Umbilical cord (tissue), 2 donors: ENCODE results near the gene KLF11. TPM values are rescaled to one million over a fixed set of nuclear protein-coding genes. Genes with fewer than 3 reads are reported as not detected.
"Not testable (repeated sequence)": the region's sequence is repeated elsewhere in the genome, so short reads cannot be mapped to it uniquely, and the experiment has no call there.

ENCODE experiments used
- DNase-seq: peaks from one replicate; pipeline ENCODE4 v3.0.0-alpha.2; 2015; ENCODE audit warnings: low spot score
- total RNA-seq: library from RNA; depleted of rRNA; stranded (reverse); fragments of >200 nt; gene quantifications from one replicate; pipeline ENCODE4 v1.2.3, GENCODE V29; 2014; ENCODE audit warnings: low replicate concordance; ENCODE audit not compliant: insufficient read depth

KLF11 gene
- total RNA-seq, 1 donor from 2014 or later, result 11.8 TPM

GRCh38 chr2:10022966-10023662, 20.2 kb upstream of the KLF11 start:
- DNase-seq, result no peak

GRCh38 chr2:10026940-10027569, 16.3 kb upstream of the KLF11 start:
- no peak for DNase-seq

- DNase-seq, result no peak
These were observed 15.6 kb upstream of the KLF11 start for GRCh38 chr2:10027660-10028330.

DNA sequence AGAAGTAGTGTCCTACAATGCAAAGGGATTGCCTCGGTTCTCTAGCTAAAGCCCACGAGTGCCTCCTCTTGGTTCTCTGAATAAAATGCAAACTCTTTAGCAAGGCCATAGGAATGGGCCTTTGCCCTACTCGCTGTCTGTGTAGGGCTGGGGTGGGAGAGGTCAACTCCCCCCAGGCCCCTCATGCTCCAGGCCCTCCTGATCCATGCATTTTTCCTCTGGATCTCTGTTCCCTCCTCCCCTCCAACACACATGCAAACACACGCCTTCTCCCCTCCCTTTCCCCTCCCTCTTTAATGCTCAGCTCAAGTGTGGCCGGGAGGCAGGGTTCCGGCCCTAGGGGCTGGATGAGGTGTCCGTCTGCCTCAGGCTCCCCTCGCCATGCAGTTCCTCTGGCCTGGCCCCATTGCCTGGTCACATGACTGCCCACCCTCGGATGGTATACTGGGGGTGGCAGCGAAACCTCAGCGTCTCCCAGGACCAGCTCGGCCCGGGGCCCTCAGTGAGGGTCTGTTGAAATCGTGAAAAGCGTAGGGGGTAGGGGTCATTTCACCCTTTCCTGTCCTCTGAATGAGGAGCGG, 14.9 kb upstream of the KLF11 start:
- no peak for DNase-seq

- peak; percentile 58 for DNase-seq
These were observed 14.1 kb upstream of the KLF11 start for GRCh38 chr2:10028988-10029874.

GRCh38 chr2:10029875-10030223, 13.5 kb upstream of the KLF11 start:
- DNase-seq, result no peak

- DNase-seq, result peak; percentile 61
These were observed 13.0 kb upstream of the KLF11 start for GRCh38 chr2:10030311-10030736.

- DNase-seq, result not testable (repeated sequence)
These were observed 12.6 kb upstream of the KLF11 start for GRCh38 chr2:10030798-10031197.

DNA sequence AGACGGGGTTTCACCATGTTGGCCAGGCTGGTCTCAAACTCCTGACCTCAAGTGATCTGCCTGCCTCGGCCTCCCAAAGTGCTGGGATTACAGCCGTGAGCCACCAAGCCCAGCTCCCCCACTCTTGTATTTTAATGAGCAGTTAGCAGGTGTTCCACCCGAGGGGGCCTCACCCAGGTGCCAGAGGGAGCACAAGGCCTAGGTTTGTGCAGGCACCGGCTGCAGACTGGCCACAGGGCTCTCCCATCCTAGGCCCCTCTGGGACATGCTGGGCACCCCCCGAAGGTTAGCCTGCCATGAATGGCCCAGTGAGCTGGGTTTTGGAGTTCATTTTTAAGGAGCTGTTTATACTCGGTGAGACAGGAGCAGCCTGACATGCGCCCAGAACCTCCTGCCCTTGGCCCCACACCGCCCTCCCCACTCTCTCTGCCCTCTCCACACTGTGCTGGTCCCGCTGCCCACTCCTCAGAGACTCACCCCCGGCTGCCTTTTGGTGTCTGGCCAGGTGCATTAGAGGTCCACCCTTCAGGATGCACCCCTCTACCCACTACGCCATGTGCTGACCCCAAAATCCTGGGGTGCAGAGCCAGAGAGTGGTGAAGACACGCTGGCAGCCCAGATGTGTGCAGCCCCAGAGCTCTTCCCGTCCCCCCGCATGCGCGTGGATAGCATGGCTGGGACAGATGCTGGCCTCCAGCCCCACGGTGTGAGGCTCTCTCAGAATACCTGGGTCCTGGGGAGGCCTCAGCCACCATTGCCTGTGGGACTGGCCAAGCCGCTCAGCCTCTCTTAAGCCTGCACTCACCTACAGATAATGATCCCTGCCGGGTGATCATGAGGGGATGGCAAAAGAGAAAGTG, 11.2 kb upstream of the KLF11 start:
- DNase-seq, result no peak

DNA sequence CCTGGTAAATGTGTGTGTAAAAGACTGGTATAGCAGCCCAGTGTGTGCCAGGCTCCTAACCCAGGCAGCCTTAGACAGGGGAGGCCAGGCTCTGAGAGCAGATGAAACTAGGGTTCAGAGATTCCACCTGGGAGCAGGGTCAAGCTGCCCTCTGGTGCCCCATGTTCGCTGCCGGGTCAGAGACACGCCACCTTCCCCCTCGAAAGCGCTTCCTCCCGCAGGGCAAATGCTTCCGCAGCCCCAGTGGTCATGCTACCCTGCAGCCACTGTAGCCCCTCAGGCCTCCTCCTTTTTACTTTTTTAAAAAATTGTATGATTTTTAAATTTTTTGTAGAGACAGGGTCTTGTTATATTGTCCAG, 10.6 kb upstream of the KLF11 start:
- DNase-seq, result no peak

DNA sequence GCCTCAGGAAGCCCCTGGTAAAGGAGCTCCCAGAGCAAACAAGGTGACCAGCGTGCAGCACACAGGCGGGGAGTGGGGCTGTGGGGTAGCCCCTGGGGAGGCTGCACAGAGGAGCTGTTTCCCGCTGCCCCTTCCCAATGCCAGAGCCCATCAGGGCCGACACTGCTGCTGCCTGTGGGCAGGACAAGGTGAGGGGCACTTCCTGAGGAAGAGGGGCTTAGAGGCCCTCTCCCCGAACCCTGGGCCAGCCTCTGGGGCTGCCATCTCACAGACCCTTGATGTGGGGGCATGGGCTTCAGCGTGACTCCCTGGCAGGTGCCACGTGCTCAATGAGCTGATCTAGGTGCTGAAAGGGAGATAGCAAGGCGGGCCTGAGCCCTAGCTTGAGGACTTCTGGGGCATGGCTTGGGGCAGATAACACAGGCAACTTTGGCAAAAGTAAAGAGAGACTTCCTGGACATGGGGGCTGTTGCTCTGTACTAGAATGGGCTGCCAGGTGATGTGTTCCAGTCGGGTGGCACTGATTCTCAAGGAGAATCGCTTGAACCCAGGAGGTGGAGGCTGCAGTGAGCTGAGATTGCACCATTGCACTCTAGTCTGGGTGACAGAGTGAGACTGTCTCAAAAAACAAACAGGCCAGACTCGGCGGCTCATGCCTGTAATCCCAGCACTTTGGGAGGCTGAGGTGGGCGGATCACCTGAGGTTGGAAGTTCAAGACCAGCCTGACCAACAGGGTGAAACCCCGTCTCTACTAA, 9.9 kb upstream of the KLF11 start:
- no peak for DNase-seq

DNA sequence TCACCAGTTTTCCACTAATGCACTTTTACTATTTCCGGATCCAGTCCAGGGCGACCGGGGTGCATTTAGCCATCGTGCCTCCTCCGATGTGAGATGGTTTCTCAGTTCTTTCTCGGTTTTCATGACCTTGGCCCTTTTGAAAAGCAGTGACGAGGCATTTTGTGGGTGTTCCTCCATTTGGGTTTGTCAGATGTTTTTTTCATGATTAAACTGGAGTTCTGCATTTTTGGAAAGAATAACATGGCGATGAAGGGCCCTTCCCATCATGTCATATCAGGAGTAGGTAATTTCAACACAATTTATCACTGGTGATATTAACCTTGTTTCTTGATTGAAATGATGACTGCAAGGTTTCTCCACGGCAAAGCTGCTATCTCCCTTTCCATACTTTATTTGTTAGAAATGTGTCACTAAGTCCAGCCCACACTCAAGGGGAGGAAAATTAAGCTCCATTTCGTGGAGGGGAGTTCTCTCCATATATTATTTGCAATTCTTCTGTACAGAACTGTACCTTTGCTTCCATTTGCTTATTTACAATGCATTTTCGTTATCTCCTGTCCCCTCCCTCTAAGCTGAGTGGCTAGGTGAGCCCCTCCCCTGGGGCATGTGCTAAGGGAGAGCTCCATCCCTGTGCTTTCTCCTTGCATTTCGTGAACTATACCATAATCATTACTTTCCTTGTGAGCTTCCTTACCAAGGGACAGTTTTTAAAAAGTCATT, 8.9 kb upstream of the KLF11 start:
- DNase-seq, result no peak

- no peak for DNase-seq
These were observed 8.3 kb upstream of the KLF11 start for GRCh38 chr2:10035053-10035422.

GRCh38 chr2:10035633-10036032, 7.7 kb upstream of the KLF11 start:
- DNase-seq, result no peak

DNA sequence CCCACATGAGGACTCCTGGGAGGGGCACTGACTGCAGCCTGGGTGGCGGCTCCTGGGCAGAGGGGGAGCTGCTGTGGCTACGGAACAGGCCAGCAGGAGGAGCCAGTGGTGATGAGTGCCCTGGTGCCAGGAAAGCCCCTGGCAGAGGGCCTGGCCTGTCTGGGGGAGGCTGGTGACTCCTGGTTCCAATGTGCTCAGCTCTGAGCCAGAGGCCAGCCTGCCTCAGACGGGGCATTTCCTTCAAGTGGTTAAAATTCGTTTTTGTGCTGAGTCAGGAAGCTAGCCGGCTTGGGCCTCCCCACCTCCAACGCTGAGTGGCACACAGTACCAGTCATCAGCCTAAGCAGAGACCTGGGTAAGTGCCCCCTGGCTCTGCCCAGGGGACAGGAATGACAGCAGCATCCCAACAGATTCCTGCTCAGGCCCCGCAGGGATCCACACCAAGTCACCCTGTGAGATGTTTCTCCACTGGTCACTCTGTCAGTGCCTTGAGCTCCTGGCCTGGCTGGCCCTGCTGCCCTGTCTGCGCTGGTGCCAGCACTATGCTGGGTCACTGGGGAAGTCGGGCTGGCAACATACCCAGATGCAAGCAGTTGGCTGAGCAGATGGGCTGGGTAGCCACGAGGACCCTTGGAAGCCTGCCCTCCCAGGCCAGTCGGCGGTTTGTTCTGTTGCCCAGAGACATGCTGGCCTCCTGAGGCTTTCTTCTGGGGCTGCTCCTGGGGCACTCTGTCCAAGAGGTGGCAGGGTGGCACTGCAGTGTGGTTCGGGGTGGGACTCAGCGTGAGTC, 7.1 kb upstream of the KLF11 start:
- DNase-seq, result no peak

- DNase-seq, result no peak
These were observed 5.2 kb upstream of the KLF11 start for GRCh38 chr2:10038123-10038522.

DNA sequence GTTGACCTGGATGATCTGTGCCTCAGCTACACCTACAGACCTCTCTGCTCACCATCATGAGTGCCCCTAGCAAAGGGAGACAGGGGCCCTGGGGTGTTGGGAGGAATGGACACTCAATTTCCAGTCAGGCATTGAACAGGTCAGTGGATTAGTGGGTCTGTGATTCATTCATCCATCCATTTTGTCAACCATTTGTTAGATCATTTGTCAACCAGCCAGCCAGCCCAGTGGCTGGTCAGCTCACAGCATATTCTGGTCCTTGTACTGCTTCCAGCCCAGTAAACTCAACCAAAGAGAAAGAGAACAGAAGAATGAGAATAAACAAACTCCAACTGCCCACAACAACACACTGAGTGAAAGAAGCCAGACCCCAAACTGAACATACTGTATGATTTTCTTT, 4.6 kb upstream of the KLF11 start:
- DNase-seq, result no peak

DNA sequence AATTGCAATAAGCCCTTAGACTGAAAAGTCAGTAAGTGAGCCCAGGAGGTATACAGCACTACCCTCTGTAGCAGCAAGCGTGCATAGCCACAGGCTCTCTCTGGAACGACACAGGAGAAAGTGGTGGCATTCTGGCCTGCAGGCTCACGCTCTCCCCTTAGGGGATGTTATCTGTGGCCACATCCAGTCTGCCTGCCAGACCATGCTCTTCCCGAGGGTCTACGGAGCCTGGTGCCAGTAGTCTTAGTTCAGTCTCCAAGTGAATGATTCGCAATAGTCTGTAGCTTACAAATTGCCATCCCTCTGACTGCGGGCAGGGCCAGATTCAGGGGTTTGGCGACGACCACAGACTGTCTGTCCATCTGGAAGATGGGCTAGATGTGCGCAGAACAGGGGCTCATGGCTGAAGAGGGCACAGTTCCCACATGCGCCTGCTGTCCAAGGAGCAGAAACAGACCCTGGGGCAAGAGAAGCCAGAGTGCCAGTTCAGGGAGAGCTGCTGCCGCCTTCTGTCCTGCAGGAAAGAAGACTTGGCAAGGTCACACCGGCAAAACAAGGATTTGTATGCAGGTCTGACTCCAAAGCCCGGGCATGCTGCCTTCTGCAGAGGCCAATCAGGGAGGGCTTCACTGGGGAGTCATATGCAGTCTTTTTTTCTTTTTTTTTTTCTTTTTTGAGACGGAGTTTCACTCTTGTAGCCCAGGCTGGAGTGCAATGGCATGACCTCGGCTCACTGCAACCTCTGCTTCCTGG, 3.5 kb upstream of the KLF11 start:
- DNase-seq, result no peak
